ENCODE measurements around the gene CPEB1.

CPEB1 gene

DNA sequence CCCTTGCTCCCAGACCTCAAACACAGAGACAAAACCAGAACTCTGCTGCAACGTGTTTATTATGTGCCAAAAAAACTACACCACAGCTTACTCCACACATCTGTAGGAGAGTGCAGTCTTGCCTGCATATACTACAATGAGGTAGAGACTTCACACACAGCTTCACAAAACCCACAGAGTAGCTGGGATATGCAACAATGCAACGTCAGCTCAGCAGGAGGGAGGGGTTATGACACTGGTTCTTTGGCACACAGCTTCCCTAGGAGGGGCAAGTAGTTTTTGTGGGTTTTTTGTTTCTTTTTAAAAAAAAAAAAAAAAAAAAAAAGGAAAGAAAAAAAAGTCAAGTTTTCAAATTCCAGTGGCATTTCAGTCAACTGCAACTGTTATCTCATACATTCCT is 104.0 kb downstream of the CPEB1 start:
- Histone ChIP-seq H3K4me3 (replicated peaks; ENCODE audit: insufficient read depth, low read length) (no peak overlapping the region), H3K27ac (replicated peaks) (no peak overlapping the region), H3K27me3 (ENCODE audit: insufficient read depth, poor library complexity, severe bottlenecking) (peaks cover 2% of the 10 kb centered on the region)
- DNase-seq (ENCODE audit: low read depth in 1 of 2, low spot score in 1 of 2), result peak in 1 of 2 experiments; percentile 49
- TF ChIP-seq, protein P1, sequence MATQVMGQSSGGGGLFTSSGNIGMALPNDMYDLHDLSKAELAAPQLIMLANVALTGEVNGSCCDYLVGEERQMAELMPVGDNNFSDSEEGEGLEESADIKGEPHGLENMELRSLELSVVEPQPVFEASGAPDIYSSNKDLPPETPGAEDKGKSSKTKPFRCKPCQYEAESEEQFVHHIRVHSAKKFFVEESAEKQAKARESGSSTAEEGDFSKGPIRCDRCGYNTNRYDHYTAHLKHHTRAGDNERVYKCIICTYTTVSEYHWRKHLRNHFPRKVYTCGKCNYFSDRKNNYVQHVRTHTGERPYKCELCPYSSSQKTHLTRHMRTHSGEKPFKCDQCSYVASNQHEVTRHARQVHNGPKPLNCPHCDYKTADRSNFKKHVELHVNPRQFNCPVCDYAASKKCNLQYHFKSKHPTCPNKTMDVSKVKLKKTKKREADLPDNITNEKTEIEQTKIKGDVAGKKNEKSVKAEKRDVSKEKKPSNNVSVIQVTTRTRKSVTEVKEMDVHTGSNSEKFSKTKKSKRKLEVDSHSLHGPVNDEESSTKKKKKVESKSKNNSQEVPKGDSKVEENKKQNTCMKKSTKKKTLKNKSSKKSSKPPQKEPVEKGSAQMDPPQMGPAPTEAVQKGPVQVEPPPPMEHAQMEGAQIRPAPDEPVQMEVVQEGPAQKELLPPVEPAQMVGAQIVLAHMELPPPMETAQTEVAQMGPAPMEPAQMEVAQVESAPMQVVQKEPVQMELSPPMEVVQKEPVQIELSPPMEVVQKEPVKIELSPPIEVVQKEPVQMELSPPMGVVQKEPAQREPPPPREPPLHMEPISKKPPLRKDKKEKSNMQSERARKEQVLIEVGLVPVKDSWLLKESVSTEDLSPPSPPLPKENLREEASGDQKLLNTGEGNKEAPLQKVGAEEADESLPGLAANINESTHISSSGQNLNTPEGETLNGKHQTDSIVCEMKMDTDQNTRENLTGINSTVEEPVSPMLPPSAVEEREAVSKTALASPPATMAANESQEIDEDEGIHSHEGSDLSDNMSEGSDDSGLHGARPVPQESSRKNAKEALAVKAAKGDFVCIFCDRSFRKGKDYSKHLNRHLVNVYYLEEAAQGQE (IDR thresholded peaks at IDR 0.05; ENCODE audit: insufficient replicate concordance, low read depth), result no peak
- TF ChIP-seq, protein P2, sequence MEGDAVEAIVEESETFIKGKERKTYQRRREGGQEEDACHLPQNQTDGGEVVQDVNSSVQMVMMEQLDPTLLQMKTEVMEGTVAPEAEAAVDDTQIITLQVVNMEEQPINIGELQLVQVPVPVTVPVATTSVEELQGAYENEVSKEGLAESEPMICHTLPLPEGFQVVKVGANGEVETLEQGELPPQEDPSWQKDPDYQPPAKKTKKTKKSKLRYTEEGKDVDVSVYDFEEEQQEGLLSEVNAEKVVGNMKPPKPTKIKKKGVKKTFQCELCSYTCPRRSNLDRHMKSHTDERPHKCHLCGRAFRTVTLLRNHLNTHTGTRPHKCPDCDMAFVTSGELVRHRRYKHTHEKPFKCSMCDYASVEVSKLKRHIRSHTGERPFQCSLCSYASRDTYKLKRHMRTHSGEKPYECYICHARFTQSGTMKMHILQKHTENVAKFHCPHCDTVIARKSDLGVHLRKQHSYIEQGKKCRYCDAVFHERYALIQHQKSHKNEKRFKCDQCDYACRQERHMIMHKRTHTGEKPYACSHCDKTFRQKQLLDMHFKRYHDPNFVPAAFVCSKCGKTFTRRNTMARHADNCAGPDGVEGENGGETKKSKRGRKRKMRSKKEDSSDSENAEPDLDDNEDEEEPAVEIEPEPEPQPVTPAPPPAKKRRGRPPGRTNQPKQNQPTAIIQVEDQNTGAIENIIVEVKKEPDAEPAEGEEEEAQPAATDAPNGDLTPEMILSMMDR (IDR thresholded peaks at IDR 0.05; ENCODE audit: insufficient read depth, low read length), result no peak
- TF ChIP-seq SPI1 (IDR thresholded peaks at IDR 0.05; ENCODE audit: borderline replicate concordance, low read depth), result no peak
- TF ChIP-seq POLR2AphosphoS5 (IDR thresholded peaks at IDR 0.05; ENCODE audit: low read depth), result no peak
- no peak for TF ChIP-seq GABPA (IDR thresholded peaks at IDR 0.05; ENCODE audit: low read depth)

DNA sequence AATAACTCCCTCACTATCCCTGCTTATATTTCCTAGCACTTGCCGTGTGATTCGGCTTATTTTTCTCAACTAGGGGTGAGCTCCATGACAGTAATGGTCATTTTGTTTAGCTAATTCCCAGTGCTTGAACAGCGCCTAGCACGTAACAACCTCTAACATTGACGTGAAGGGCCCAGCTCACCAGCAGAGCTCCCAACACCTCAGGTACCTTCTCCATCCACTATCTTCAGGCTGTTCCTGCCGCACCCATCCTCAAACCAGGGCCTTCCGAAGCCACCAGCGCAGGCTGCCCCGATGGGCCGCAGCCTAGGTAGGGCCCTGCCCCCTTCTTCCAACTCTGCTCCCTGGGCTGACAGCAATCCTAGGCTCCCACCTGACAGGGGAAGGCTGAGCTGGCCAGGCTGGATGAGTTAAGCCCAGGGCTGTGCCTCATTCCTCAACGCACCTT is 106.2 kb downstream of the CPEB1 start:
- Histone ChIP-seq H3K27me3 (ENCODE audit: insufficient read depth, poor library complexity, severe bottlenecking) (peaks cover 2% of the 10 kb centered on the region), H3K27ac (replicated peaks) (peak overlapping the region; percentile 89), H3K4me3 (replicated peaks; ENCODE audit: insufficient read depth, low read length) (peak overlapping the region; percentile 68)
- no peak for DNase-seq (ENCODE audit: low read depth in 1 of 2, low spot score in 1 of 2)
- TF ChIP-seq POLR2AphosphoS5 (IDR thresholded peaks at IDR 0.05; ENCODE audit: low read depth) (no peak), GABPA (IDR thresholded peaks at IDR 0.05; ENCODE audit: low read depth) (no peak), SPI1 (IDR thresholded peaks at IDR 0.05; ENCODE audit: borderline replicate concordance, low read depth) (no peak)
- TF ChIP-seq, protein P2 (IDR thresholded peaks at IDR 0.05; ENCODE audit: insufficient read depth, low read length), result no peak
- TF ChIP-seq, protein P1 (IDR thresholded peaks at IDR 0.05; ENCODE audit: insufficient replicate concordance, low read depth), result no peak

DNA sequence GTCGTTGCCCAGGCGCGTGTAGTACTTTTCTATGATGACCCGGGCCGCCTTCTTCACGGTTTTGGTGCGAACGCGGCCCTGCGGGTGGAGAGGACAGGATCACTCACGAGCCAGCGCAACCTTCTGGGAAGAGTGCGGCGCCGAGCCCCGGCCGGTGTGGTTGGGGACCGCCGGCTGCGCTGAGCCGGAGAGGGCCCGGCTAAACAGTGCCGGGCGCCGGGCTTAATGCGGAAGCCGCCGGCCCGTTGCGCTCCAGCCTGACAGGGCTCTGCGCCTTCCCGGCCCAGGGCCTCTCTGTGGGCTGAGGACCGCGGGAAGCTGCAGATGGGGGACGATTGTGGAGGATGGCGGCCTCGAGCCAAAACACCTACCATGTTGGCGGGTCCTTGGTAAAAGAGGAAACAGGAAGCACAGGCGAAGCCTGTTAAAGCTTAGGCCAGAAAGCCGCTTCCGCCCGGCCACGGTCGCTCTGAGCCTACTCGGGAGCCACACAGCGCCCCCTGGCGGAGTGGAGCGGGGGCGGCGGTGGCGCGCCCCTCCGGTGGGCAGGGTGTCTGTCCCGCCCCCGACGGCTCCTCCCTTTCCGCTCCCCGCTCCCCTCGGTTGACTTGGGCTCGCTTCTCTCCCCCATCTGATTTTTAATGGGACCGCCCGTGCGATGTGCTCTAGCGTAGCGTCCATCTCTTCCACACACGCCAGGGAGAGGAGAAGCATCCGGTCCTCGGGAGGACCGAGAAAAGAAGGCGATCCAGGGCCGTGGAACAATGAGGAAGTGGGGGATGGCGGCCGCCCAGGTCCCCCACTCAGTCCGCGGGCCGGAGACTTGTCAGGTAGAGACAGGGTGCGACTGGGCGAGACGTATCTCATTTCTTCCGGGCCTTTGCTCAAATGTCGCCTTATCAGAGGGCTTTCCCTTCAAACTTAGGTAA is 106.8 kb downstream of the CPEB1 start, which contains the start of gene RPS17:
Gene RPS17, minus strand, starts transcription at position 403 of the 929 bp plus-strand sequence. Its CDS starts 29 bp downstream, at position 374.
- peak; percentile 92 to 93 for DNase-seq (ENCODE audit: low read depth in 1 of 2, low spot score in 1 of 2)
- H3K27ac ChIP-seq (replicated peaks), result peak within 1 kb of the TSS; percentile 89
- H3K27me3 ChIP-seq (ENCODE audit: insufficient read depth, poor library complexity, severe bottlenecking), result no peaks in the 10 kb centered on the region
- peak within 1 kb of the TSS; percentile 68 for H3K4me3 ChIP-seq (replicated peaks; ENCODE audit: insufficient read depth, low read length)
- TF ChIP-seq GABPA (IDR thresholded peaks at IDR 0.05; ENCODE audit: low read depth) (peak; percentile 90), SPI1 (IDR thresholded peaks at IDR 0.05; ENCODE audit: borderline replicate concordance, low read depth) (peak; percentile 79), POLR2AphosphoS5 (IDR thresholded peaks at IDR 0.05; ENCODE audit: low read depth) (peak; percentile 98)
- TF ChIP-seq, protein P2 (IDR thresholded peaks at IDR 0.05; ENCODE audit: insufficient read depth, low read length), result peak; percentile 78
- TF ChIP-seq, protein P1 (IDR thresholded peaks at IDR 0.05; ENCODE audit: insufficient replicate concordance, low read depth), result peak; percentile 81

Data from HL-60 (cell line).